GM12873 (cell line): ENCODE data around the gene ARID1B.

Experiments used
- TF ChIP-seq, protein P1 (sequence below): IDR thresholded peaks from 2 replicates; pipeline ENCODE4 v1.5.1; 2012; ENCODE audit warnings: low read depth, mild to moderate bottlenecking, moderate library complexity, low read length, control low read depth; ENCODE audit not compliant: insufficient read depth; ENCODE audit errors: missing control alignments

ARID1B gene

GRCh38 chr6:157236040-157236725 is 459.0 kb downstream of the ARID1B start:
- TF ChIP-seq, protein P1, sequence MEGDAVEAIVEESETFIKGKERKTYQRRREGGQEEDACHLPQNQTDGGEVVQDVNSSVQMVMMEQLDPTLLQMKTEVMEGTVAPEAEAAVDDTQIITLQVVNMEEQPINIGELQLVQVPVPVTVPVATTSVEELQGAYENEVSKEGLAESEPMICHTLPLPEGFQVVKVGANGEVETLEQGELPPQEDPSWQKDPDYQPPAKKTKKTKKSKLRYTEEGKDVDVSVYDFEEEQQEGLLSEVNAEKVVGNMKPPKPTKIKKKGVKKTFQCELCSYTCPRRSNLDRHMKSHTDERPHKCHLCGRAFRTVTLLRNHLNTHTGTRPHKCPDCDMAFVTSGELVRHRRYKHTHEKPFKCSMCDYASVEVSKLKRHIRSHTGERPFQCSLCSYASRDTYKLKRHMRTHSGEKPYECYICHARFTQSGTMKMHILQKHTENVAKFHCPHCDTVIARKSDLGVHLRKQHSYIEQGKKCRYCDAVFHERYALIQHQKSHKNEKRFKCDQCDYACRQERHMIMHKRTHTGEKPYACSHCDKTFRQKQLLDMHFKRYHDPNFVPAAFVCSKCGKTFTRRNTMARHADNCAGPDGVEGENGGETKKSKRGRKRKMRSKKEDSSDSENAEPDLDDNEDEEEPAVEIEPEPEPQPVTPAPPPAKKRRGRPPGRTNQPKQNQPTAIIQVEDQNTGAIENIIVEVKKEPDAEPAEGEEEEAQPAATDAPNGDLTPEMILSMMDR, result no peak

GRCh38 chr6:157238346-157238745 is 461.2 kb downstream of the ARID1B start:
- TF ChIP-seq, protein P1, result no peak

- TF ChIP-seq, protein P1, result no peak
Observed at GRCh38 chr6:157239148-157239547, 462.0 kb downstream of the ARID1B start.

- TF ChIP-seq, protein P1, result no peak
Observed at GRCh38 chr6:157239671-157240058, 462.5 kb downstream of the ARID1B start.

DNA sequence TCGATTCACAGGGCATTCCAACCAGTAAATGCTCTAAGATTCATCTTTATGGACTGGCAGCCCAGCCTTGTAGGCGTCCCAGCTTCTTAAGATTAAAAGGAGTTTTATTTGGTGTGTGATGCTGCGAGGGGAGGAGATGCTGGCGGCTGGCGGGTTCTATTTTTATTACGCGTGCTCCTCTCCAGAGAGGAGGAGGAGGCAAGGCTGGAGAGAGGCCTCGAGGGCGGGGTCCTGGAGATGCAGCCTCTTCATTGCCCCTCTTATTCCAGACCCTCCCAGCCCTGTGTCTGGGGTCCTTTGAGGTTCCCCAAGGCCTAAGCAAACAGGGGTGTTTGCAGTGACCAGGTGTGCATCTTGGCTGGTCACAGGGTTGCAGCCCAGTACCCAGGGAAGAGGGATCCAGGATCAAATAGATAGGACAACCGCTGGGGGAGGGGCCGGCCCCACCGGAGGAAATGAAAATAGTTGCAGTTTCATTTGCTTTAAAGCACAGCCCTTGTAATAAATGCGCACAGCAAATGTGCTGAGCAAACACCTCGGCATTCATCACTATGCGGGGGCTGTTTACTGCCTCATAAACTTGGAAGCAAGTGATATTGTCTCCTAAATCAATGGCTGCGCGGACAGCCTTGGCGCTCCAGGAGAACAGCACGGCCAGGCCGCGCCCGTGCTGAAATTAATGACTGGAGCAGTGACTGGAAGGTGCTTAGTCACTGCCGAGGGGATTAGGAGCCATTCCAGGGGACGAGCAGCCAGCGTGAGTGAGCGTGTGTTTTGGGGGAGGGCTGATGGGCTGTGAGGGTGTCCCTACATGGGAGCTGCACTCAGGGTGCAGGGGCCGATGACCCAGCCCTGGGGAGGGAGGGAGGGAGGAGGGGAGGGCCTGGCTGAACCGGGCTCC is 463.1 kb downstream of the ARID1B start:
- TF ChIP-seq, protein P1, result no peak

DNA sequence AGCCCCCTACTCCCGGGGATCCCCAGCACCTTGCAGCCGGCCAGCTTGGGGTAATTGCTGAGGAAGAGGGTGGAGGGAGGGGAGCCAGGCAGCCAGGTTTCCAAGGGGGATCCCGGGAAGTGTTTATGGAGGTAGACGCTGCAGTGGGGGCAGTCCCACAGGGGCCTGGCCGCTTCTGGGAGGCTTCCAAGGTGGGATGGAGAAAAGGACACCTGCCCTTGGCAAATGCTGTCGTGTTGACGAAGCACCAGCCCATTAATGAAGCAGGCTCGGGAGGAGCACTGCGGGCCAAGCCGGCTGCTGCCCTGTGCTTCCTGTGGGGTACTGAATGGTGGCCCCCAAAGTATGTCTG is 463.8 kb downstream of the ARID1B start:
- TF ChIP-seq, protein P1, result no peak

GRCh38 chr6:157242791-157243190 is 465.6 kb downstream of the ARID1B start:
- TF ChIP-seq, protein P1, result no peak
